HCT116 (cell line): Measurements from ENCODE around the gene PXYLP1.

Source experiments
- CEBPB ChIP-seq: IDR thresholded peaks from 2 replicates; pipeline ENCODE4 v1.6.1; 2012; ENCODE audit warnings: low read depth
- CTCF ChIP-seq, 3 experiments: fragments of 200-600 bp in 1 of 3; sonication (generic) in 1 of 3; IDR thresholded peaks in 2 of 3; conservative IDR thresholded peaks in 1 of 3; 2 replicates each; pipeline ENCODE4 v1.5.1; 2012 to 2017; ENCODE audit warnings: low read depth in 2 of 3, low read length in 2 of 3, antibody characterized with exemption in 1 of 3, borderline replicate concordance in 1 of 3, control low read depth in 1 of 3, mild to moderate bottlenecking in 1 of 3, mixed read lengths in 1 of 3, mixed run types in 1 of 3, moderate library complexity in 1 of 3; ENCODE audit not compliant: insufficient read depth in 1 of 3
- EZH2 ChIP-seq: fragments of 200-600 bp; sonication (generic); IDR thresholded peaks from 2 replicates; pipeline ENCODE4 v1.6.1; 2017; ENCODE audit warnings: antibody characterized with exemption, mixed run types
- EZH2phosphoT487 ChIP-seq: fragments of 200-600 bp; IDR thresholded peaks from 2 replicates; pipeline ENCODE4 v1.6.1; 2018; ENCODE audit warnings: antibody characterized with exemption, borderline replicate concordance
- POLR2A ChIP-seq: IDR thresholded peaks from 2 replicates; pipeline ENCODE4 v1.7.0; 2011; ENCODE audit warnings: borderline replicate concordance; ENCODE audit not compliant: insufficient read depth, insufficient read length; ENCODE audit errors: extremely low read depth
- POLR2AphosphoS5 ChIP-seq: IDR thresholded peaks from 2 replicates; pipeline ENCODE4 v1.6.1; 2011; ENCODE audit warnings: mild to moderate bottlenecking, low read depth, low read length, moderate library complexity
- RAD21 ChIP-seq: IDR thresholded peaks from 2 replicates; pipeline ENCODE4 v1.6.1; 2012; ENCODE audit warnings: low read depth, mild to moderate bottlenecking
- REST ChIP-seq: IDR thresholded peaks from 2 replicates; pipeline ENCODE4 v1.6.1; 2012; ENCODE audit warnings: low read depth
- SIN3A ChIP-seq: IDR thresholded peaks from 2 replicates; pipeline ENCODE4 v1.6.1; 2012; ENCODE audit warnings: low read depth
- SRF ChIP-seq: IDR thresholded peaks from 2 replicates; pipeline ENCODE4 v1.6.1; 2012; ENCODE audit warnings: low read depth
- TCF7L2 ChIP-seq: IDR thresholded peaks from 2 replicates; pipeline ENCODE4 v1.7.0; 2011; ENCODE audit warnings: borderline replicate concordance, inconsistent platforms; ENCODE audit not compliant: insufficient read depth, insufficient read length; ENCODE audit errors: extremely low read depth
- ZNF274 ChIP-seq: fragments of 200-500 bp; sonication (Bioruptor generic); IDR thresholded peaks from 2 replicates; pipeline ENCODE4 v1.6.1; 2014; ENCODE audit warnings: mild to moderate bottlenecking, low read depth, low read length, inconsistent platforms

DNA sequence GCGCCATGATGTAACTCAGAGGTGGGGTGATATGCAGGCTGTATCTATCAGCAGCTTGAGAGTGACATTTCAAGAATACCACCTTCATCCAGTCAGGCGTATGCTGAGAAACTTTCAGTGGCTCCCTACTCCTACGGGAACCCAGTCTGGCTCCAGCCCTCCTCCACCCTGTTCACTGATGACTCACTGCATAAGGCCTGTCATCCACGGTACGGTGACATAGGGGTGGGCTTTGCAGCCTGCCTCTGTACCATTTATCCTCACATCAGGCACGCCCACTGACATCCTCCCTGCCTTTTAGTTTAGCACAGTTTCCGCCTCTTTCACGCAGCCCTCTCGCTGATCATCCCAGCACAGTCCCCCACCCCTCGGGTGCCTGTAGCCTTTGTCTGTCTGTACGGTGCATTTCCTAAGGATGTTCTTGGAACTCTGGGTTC is 11.7 kb downstream of the PXYLP1 start:
- TF ChIP-seq CTCF (IDR thresholded peaks at IDR 0.05 in 2 of 3, conservative IDR thresholded peaks at IDR 0.05 in 1 of 3; ENCODE audit: borderline replicate concordance in 1 of 3, insufficient read depth in 1 of 3, low read depth in 2 of 3, low read length in 2 of 3) (no peak), EZH2phosphoT487 (no peak), RAD21 (no peak), POLR2AphosphoS5 (no peak), REST (no peak), POLR2A (no peak), EZH2 (no peak), TCF7L2 (no peak), ZNF274 (no peak), CEBPB (no peak), SIN3A (no peak), SRF (no peak)
